ENCODE data around the gene INPP4A. TPM values are rescaled to one million over a fixed set of nuclear protein-coding genes. Genes with fewer than 3 reads are reported as not detected.

Gene INPP4A
- total RNA-seq, 1 donor = 52.8 TPM

DNA sequence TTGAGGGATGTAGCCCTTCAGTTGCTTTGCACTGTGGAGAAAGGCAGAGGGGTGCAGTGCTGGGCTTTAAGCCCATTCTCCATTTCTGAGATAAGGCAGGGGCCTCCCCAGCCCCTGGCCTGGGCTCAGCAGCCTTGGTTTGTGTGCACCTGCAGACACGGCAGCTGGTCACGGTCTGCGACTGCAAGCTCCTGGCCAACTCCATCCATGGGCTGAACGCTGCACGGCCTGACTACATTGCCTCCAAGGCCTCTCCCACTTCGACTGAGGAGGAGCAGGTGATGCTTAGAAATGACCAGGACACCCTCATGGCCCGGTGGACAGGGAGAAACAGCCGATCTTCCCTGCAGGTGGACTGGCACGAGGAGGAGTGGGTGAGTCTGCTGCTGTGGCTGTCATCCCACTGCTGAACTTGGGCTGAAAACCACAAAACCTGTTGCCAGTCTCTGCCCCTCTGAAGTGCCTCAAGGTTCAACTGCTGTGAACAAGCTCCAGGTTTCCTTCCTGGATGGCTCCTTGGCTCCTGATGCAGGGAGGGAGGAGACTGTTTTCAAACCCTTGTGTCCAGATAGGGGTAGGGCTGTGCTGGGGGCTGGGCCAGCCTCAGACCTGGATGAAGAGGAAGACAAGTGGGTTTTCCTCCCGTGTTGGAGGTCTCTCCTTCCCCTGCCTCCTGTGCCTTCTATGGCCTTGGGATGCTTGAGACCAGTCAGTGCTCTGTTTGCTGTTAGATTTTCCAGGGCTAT lies 109.6 kb downstream of the INPP4A start:
- DNase-seq (ENCODE audit: low read depth in 2 of 3, low spot score in 2 of 3) = no peak

DNA sequence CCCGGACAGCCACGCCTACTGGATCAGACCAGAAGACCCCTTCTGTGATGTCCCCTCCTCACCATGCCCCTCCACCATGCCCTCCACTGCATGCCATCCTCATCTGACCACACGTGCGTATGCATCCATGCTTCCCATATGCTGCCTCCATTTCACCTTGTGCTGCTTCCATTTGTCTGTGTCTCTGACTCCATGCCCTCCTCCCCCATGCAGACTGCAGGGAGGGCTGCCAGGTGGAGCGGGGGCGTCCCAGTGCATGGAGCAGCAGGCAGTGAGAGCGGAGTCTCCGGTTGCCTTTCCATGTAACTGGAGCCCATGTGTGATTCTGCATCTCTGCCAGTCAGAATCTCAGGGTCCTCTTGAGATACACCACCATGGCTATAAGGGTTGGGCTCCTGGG lies 111.0 kb downstream of the INPP4A start:
- no peak for DNase-seq (ENCODE audit: low read depth in 2 of 3, low spot score in 2 of 3)

DNA sequence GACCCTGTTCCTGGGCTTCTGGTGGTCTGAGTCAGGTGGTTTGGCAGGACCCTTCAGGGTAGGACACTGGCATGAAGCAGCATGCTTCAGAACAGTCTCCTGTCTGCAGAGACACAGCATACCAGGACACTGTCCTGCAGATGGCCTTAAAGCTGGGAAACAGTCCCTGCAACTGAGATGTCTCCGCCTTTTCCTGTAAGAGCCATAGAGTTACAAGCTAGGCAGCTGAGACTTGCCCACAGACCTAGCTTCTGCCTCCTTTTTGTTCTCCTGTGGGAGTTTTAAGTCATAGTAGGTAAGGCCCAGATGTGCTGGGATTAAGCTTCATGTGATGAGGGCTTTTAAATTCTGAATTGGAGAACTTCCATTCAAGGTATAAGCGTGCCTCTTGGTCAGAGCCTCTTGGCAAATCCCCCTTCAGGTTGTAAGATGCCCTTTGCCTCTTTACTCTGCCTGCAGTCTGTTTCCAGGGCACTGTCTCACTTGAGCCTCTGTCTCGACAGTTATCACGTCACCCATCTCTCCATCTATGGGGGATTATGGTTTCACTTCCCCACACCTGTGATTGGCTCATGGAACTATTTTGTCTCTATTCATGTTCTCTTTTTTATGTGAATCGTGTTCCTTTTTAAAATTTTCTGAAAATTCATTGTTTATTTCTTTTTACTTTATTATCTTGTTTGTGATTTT lies 111.8 kb downstream of the INPP4A start:
- no peak for DNase-seq (ENCODE audit: low read depth in 2 of 3, low spot score in 2 of 3)

DNA sequence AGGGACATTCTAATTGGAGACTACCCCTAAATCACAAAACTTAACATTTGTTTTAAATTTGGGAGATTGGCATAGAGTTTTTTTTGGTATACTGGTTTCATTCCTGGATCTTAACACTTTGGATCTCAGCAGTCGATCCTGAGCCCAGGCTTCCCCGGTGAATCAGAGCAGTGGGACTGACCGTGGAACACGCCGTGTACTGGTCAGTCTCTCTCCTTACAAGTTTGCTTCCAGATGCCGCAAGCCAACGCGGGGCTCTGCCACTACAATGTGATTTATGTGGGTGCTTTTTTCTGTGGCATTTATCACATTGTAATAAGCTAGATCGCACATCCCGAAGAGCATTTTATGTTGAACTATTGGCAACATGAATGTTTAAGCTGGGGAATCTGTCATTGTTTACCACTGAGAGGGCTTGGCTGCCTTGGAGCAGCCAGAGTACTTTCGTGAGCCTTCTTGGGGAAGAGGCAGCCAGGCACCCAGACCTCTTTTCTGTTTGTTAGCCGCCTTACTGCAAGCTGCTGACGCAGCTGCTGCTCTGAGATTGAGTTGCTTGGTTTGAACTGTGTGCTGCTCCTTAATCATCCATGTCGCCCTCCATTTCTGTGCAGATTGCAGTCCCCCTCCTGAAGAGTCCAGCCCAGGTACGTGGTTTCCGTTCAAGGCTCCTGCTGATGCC lies 114.3 kb downstream of the INPP4A start:
- DNase-seq (ENCODE audit: low read depth in 2 of 3, low spot score in 2 of 3) = no peak

DNA sequence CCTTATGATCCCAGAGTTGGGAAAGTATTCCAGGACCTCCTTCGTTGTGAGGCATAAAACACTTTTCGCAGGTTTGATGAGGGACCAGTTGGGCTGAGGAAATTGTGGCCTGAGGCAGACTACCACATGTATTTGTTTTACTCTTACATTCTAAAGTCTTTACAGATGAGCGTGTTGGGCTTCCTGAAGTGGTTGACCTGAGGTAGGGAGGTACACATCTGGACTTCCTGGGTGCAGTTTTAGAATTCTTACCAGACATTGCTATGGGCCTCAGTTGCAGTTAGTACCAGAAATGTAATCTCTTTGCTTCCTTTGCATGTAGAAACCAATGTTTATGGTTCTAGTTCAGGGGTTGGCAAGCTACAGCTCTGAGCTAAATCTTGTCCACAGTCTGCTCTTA lies 114.9 kb downstream of the INPP4A start:
- DNase-seq (ENCODE audit: low read depth in 2 of 3, low spot score in 2 of 3) = no peak

DNA sequence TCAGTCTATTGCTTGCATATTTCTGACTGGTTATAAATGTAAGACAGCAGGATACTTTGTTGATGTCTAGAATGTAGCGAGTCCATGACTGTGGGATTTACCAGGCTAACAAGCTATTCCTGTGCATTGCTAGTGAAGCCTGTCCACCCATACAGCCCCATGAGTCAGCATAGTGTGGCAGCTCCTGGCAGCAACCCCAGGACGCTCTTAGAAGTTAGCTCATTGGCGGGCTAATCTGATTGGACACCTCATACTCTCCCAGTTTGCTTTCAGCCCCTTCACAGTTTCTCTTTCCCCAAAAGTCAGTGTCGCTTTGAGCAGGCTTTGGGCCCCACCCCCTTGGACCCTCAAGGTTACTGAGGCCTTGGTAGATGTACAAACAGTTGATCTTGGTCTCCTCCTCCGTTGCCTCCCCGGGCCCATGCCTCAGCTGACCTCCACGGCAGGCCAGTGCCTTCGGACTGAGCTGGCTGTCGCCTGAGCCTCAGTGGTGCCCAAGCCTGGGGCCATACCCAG lies 115.7 kb downstream of the INPP4A start:
- peak in 1 of 3 donors; percentile 18 for DNase-seq (ENCODE audit: low read depth in 2 of 3, low spot score in 2 of 3)

DNA sequence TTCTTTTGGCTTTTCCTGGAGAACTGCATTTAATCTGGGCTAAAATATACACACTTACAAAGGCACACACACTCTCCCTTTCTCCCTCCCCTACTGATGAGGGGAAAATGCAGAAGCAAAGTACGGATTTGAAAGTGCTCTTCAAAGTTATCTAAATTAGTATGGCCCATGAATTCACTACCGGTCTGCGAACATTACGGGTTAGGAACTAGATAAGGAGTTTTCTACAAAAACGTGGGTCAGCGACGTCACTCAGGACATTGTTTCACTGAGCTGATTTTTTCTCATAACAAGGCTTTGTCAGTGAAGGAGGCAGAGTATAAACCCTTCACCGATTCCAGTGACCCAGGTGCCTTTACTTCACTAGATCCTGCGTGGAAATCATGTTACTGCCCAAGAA lies 116.4 kb downstream of the INPP4A start:
- DNase-seq (ENCODE audit: low read depth in 2 of 3, low spot score in 2 of 3) = no peak

DNA sequence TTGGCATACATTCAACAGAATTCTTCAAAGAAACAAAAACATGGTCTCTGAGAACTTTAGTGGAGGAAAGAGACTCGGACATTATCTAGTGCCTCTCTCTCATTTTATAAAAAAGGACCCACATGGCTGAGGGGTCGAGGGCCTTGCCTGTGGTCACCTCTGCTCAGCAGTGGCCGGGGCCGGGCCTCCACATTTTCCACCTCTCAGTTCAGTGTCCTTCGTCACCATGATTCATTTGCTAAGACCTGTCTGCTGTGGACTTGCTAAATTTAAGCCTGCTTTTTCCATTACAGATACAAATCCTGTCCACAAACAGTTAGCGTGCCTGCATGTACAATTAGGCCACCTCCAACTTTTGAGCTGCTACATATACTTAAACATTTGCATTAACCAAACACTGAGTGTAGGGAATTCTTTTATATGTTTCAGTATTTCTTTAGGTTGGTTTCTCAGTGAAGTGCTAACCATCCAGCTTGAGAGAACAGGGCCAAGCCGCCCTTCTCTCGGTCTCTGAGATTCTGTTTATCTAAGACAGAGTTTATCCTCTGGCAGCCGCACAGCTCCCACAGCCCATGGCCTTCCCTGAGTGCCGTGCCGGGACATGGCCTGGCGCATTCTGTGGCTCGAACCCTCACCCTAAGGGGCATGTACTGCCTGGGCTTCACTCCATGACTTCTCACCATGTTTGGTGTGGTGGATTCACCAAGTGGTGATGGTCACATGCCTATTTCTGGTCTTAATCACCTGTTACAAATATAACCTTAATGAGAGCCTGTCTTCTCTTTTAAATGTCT lies 117.4 kb downstream of the INPP4A start:
- no peak for DNase-seq (ENCODE audit: low read depth in 2 of 3, low spot score in 2 of 3)

DNA sequence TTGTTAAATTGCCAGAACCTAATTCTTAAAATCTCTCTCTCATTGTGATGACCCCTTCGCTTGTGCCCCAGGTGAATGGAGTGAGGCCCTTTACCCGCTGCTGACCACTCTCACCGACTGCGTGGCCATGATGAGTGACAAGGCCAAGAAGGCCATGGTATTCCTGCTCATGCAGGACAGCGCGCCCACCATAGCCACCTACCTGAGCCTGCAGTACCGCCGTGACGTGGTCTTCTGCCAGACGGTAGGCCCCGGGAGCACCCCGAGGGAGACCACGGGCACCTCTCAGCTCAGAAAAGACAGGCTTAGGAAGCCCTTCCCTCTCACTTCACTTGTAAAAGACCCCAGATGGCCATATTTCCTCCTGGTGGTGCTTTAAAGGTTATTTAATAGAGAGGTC lies 118.7 kb downstream of the INPP4A start:
- DNase-seq (ENCODE audit: low read depth in 2 of 3, low spot score in 2 of 3) = no peak

DNA sequence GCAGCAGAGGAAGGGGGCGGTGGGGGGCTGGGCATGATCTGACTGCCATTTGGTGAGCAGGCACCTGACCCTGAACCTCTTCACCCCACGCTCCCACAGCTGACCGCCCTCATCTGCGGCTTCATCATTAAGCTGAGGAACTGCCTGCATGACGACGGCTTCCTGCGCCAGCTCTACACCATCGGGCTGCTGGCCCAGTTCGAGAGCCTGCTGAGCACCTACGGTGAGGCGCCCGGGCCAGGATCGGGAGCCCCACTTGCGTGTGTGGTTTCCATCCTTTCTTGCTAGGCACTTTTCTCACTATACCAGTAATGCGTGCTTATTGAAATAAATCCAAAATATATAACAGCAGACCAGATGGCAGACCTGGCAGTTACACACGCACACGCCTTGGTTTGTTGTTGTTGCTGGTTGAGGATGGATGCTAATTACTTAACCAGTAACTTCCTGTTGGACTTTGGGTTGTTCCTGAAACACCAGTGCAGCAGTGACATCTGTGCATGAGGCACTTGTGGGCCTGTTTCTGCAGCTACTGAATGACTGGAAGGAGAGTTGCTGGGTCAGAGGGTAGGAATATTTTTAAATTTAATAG lies 120.0 kb downstream of the INPP4A start:
- no peak for DNase-seq (ENCODE audit: low read depth in 2 of 3, low spot score in 2 of 3)

DNA sequence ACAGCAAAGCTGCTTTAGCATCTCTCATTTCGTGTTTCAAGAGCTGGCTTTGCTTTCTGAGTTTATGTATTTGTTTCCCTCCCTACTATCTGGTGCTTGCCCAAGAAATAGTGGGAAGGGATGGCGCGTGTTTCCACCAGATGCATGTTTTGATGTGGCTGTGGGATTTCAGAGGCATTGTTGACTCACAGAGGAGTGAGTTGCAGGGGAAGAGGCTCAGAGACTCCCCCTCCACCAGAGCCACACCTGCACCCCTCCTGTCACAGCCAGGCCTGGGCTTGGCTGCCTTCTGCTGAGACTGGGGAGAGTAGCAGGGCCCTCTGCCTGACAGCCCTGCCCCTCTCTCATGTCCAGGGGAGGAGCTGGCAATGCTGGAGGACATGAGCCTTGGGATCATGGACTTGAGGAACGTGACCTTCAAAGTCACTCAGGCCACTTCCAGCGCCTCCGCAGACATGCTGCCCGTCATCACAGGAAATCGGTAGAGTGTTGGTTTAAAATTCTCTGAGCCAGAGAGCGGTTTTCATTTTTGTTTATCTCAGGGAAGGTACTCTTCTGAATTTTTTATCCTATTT lies 120.7 kb downstream of the INPP4A start:
- no peak for DNase-seq (ENCODE audit: low read depth in 2 of 3, low spot score in 2 of 3)

DNA sequence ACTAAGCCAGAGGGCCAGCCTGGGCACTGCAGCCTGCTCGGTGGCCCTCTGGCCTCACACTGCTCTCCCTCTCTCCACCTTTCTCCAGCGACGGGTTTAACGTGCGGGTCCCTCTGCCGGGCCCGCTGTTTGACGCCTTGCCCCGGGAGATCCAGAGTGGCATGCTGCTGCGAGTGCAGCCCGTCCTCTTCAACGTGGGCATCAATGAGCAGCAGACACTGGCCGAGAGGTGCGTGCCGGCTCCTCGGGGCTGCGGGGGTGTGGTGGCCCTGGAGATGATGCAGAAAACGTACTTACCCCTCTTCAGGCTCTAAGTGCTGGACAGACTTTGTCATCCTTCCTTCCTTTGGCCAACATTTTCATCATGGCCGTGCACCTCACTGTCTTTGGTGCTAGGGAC lies 121.3 kb downstream of the INPP4A start:
- DNase-seq (ENCODE audit: low read depth in 2 of 3, low spot score in 2 of 3) = no peak

DNA sequence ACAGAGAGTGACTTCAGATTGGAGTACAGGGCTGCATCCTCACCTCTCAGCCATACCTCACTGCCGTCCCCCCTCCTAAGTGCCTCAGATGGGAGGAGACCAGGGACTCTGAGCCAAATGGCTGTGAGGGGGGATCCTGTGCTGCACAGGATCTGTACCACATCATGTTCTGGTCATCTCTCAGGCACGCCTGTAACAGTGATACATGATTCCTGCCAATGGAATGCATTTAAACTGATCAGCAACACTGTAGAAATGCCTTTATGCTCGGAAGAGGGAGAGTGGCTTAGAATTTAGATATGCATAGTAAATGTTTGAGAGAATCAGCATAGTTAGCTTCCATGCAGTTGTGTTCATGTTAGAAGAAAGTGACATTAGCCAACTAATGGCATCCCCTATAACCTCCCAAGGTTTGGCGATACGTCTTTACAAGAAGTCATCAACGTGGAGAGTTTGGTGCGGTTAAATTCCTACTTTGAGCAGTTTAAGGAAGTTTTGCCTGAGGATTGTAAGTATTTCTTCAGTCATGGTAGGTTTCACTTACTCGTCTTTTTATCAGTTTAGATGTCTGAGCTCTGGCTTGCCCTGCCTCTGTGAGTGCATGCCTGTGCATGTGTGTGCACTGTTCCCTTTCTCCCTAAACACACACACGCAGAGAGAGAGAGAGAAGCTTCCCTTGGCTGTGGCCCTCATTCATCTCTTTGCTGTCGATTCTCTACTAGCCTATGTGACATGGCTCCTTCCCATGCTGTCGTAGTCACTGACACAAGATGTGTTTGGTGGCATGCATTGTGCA lies 123.7 kb downstream of the INPP4A start:
- DNase-seq (ENCODE audit: low read depth in 2 of 3, low spot score in 2 of 3) = no peak

DNA sequence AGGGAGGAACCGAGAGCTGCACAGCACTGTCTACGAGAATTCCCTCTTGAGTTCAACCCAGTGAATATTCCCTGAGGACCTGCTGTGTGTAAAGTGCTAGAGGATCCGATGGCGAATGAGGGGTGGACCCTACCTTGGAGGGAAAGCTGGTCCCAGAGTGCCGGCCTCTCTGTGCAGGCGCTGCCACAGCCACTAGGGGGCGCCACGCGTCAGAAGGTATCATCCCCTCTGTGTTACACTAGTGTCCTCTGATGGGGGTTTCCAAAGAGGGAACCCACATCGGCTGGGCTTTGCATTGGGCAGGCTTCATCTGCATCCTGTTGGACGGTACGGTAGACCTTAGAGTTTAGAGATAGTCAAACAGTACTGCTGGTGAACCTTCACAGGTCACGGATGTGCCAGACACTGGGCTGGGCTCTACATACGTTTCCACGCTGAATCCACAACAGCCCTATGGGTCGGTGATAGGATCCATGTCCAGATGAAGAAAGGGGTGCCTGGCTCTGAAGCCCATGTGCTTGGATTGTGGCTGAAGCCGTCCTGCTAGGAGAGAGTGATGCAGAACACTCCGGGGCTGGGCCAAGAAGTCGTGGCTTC lies 124.6 kb downstream of the INPP4A start:
- DNase-seq (ENCODE audit: low read depth in 2 of 3, low spot score in 2 of 3) = peak; percentile 37 to 57 (median 40)

DNA sequence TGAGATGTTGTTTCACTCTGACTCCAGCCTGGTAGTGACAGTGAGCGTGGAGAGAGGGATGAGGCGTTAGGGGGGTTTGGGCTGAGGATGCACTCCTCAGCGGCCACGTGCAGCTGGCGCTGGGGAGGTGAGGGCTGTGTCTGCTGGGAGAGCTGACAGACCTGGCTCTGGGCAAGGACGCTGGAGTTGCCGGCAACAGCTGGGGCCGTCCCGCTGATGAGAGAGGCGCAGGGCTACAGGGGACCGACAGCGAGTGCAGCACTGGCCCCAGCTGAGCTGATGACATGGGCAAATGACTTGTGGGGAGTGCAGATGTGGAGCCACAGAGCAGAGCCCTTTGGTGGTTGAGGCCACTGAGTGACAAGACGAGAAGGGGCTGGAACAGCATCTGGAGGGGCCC lies 125.3 kb downstream of the INPP4A start:
- DNase-seq (ENCODE audit: low read depth in 2 of 3, low spot score in 2 of 3) = no peak

DNA sequence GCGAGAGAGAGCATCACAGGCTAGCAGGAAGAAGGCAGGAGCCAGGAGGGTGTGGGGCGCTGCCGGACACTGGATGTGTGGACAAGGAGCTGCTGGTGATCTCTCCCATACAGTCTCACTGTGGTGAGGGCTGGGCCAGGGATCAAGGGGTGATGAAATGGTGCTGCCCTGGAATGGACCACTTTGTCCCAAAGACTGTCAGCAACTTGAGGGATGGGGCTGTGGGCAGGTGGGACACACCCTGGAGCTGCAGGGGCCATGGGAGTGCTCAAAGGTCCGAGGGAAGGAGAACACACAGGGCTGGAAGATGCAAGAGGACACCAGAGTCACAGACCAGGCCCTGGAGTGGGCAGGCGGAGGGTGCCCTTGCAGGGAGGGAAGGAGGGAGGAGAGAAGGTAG lies 125.7 kb downstream of the INPP4A start:
- DNase-seq (ENCODE audit: low read depth in 2 of 3, low spot score in 2 of 3) = no peak

DNA sequence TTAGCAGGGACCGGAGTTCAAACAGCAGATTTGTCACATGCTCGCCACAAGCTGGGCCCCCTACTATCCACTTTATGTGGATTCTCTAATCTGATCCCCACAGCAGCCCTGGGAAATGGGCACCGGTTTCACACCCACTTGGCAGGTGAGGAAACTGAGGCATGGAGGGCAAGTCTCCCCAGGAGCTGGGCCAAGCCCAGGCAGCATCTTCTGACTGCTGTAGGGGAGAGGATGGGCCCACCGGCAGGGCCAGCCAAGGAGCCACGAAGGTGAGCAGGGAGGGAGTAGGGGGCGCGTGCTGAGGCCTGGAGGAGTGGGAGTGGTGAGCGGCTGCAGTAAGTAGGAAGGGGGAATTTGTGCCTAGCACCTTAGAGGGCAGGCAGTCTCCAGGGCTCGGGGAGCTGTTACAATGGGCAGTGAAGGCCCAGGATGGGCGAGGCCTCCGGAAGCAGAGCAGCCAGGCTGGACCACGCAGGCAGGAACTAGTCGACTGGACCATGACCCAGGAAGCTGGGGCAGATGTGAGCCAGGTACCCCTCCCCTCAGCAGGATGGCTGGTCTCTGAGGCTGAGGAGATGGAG lies 126.6 kb downstream of the INPP4A start:
- no peak for DNase-seq (ENCODE audit: low read depth in 2 of 3, low spot score in 2 of 3)

DNA sequence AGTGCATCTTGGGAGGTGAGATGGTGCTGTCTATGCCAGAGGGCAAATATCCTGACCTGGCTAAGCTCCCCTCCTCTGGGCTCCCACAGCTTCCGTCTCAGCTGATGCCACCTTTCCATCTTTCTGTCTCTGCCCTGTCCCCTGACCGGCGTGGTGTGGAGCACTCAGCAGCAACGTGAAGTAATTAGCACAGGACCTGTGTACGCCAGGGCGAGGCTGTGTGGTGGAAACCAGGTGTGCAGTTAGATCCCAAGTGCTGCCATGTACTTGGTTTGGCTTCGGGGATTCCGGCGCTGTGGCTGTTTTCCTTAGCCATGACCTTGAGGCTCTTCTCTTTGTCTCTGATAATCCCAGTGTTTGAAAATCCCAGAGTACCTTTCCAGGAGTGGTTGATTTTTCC lies 127.1 kb downstream of the INPP4A start:
- DNase-seq (ENCODE audit: low read depth in 2 of 3, low spot score in 2 of 3) = no peak

DNA sequence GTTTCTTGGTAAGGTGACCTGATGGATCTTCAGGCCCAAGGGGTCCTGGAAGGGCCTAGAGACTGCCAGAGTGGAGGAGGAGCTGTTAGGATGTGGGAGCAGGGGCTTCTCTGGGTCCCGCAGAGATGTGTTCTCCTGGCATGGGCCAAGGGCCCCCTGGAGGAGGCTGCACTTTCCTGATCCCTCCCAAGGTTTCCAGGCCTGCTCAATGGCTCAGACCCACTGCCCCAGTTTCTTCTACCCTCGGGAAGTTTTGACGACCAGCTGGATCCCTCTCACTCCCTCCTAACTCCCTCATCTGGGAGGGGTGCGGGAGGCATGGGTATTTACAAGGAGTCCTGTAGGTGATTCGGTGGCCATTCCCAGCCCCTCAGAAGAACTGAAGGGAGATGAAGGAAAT lies 127.6 kb downstream of the INPP4A start:
- no peak for DNase-seq (ENCODE audit: low read depth in 2 of 3, low spot score in 2 of 3)
